Limb (tissue), 2 donors: ENCODE data around the gene STK32C.
"Not testable (repeated sequence)": the region's sequence is repeated elsewhere in the genome, so short reads cannot be mapped to it uniquely, and the experiment has no call there.

Source experiments
- DNase-seq, 2 donors: peaks; one replicate each; pipeline ENCODE4 v3.0.0-alpha.2; 2016; ENCODE audit errors: extremely low spot score in 2 of 2

STK32C gene

DNA sequence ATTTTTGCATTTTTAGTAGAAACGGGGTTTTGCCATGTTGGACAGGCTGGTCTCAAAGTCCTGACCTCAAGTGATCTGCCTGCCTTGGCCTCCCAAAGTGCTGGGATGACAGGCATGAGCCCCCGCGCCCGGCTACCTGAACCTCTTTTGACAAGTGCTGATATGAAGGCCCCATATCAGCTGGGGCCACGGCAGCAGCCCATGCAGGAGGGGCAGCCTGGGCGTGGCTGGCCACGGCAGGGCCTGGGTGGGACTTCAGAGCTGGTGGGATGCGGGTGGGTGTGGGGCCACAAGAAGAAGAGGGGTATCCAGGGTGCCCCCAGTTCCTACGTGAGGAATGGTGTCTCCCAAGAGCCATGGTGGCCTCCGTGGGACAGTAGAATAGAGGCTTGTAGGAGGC is 31.1 kb upstream of the STK32C start:
- DNase-seq: no peak

DNA sequence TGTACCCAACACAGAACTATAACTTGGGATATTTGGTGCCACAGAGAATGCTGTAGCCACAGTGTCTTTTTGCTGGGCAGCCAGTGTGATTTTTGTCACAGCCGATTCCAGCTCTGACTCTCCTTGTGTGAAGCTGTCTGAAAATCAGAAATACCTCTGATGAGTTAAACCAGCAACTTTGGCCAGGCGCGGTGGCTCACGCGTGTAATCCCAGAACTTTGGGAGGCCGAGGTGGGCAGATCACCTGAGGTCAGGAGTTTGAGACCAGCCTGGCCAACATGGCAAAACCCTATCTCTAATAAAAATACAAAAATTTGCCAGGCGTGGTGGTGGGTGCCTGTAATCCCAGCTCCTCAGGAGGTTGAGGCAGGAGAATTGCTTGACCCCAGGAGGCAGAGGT is 30.1 kb upstream of the STK32C start:
- not testable (repeated sequence) for DNase-seq

DNA sequence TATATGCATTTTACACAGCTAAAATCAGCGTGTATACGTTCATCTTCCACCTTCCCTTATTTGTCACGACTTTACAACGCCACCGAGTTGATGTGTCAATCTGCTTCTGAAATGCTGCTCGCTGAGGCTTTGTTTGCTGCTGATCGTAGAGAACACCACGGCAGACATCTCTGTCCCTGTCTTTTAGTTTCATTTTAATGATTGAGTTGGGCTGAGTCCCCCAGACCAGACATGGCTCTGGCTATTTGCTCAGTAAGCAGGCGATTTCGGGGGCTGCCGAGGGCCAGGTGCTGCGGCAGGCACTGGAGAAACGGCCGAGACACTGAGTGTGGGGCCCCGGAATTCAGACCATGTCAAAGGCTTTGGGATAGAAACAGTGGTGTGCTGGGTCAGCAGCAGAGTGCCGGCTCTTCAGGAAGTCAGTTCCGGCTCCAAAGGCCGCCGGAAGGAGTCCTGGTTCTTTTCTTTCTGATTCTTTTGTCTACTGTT is 29.2 kb upstream of the STK32C start:
- DNase-seq: no peak

DNA sequence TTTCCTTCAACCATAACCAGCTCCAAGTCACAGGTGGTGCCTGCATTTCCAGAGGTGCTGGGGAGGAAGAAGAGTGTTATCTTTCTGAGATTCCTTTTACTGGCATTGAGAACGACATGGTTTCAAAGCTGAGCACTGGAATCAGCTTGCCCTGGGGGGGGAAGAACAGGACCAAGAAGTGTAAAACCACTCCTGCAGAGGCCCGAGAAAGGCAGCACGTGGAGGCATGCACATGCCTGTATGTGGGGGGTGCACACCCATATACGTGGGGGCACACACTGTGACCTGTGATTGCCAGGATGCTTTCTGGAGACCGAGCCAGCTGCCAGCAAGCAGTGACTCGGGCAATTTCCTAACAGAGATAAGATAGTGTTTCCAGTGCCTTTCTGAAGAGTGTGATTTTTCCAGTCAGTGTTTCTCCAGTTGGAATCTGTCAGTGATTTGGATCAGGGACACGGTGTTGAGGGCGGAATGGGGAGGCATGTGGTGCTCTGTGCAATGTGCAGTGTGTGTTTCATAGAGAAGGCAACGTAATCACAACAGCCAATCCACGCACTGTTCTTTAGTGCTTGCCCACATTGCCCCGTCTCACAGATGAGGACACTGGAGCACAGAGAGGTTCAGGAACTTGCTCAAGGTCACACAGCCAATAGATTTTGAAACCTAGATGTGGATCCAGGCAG is 28.5 kb upstream of the STK32C start:
- no peak for DNase-seq

DNA sequence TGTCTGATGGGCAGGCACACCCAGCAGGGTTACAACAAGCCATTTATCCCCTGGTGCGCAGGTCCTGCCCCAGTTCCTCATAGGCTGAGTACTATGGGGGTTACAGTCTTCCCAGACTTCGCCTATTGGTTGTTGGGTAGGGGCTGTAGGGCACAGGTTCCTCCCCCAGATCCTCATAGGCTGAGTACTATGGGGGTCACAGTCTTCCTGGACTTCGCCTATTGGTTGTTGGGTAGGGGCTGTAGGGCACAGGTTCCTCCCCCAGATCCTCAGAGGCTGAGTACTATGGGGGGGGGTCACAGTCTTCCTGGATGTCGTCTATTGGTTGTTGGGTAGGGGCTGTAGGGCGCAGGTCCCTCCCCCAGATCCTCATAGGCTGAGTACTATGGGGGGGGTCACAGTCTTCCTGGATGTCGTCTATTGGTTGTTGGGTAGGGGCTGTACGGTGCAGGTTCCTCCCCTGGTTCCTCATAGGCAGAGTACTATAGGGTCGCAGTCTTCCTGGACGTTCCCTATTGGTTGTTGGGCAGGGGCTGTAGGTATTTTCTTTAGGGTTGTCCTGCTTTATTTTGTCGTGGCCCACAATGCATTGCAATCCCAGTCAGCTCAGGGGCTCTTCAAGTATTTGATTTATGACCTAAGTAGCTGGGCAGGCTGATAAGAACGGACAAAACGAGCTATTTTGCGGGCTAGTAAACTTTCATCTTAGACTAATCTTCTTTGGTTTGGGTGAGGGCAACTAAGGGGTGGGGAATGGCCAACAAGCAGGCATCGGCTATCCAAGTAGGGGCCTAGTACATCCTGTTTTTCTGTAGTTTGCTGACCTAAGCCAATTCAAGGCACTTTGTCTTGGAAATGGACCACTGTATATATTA is 27.7 kb upstream of the STK32C start:
- no peak for DNase-seq

- no peak for DNase-seq
Observed at GRCh38 chr10:132334631-132335188, 27.0 kb upstream of the STK32C start.

DNA sequence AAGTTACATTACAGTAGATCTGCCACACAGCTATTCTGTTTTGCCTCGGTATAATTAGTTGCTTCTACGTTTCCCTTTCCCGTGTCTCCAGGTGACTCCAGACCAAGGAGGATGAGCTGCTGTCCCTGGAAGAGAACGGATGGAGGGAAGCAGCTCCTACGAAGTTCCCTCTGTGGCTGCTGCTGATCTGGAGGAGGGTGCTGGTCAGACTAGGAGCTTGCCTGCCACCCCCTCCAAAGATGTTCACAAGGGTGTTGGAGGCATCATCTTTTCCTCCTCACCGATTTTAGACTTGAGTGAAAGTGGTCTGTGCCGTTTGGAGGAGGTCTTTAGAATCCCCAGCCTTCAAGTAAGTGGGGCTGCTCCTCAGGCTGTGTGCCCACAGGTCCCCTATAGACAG is 25.6 kb upstream of the STK32C start:
- DNase-seq: no peak

- DNase-seq: no peak
Observed at GRCh38 chr10:132332433-132332754, 24.6 kb upstream of the STK32C start.

DNA sequence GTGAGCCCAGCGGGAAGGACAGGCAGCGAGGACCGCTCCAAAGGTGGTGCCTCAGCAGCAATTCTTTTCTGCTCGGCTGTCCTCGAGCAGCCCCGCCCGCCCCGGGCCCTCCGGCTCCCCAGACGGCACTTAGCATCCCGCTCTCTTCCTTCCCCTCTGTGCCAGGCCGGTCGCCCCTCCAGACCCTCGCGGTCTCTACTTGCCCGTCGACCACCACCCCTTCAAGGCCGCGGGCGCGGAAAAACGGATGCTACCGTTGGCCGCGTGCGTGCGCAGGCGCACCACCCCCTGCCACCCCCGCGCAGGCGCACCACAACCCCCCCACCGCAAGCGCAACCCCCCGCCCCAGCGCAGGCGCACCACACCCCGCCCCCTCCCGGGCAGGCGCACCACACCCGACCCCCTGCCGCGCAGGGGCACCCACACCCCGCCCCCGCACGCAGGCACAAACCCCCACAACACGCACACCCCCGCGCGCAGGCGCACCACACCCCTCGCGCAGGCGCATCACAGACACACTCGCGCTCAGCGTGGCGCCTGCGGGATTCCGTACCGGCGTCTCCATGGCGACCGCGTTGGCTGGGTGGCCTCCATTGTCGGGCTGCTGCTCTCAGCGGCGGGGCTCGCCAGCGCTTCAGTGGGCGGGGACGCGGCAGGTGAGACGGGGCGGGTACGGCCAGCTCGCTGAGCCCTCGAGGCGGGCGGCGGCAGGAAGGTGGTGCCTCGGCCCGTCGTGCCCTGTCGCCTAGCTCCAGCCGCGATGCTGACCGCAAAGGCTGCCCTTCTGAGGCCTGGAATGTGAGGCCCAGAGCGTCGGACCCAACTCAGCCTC is 24.1 kb upstream of the STK32C start, which contains the start of gene LRRC27:
TSS of gene LRRC27 (plus strand) at position 593 of the 832 bp plus-strand sequence. CDS start 1,332 bp downstream, outside the sequence.
- peak; percentile 98 to 100 for DNase-seq

DNA sequence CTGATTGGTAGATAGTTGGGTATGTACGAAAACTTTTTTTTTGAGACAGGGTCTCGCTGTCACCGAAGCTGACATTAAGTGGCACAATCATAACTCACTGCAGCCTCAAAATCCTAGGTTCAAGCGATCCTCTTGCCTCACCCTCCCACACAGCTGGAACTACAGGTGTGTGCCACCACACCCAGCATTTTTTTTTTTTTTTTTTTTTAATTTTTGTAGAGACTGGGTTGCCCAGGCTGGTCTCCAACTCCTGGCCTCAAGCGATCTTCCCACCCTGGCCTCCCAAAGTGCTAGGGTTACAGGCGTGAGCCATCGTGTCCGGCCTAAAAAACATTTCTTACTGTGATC is 22.7 kb upstream of the STK32C start:
- DNase-seq: no peak

DNA sequence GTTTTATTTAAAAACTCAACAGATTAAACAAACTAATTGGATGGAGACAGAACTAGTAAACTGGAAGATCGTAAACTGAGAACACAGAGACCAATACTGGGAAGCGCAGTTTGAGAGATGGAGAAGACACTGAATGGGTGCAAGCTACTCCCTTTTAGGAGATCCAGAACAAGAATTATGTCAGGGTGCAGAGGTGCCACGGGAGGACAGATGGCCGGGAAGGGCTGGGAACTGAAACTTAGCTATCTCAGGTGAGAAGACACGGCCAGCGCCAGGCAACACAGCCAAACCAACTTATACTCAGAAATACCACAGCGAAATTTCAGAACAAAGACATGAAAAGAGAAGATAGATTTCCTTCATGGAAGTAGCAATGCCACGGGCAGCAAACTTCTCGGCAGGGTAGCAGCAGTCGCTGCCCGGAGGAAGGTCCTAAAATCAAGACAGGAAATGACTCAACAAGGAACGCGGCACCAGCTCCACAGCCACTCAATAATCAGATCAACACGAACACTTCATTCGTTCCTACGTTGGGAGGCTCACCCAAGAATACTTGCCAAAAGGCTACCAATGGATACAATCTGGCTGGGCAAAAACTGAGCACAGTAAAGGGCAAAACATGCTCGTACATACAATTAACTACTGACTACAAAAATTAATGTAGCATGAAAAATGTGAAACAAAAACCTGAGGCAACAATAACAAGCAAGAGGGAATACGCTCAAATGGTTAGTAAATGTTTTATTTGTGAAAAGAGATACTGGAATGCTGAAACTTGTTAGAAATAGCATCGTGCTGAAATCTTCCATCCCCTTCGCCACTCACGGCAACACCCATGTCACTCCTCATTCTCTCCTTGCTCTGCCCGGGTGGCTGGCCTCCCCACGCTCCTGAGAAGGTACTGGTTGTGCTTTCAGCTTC is 22.1 kb upstream of the STK32C start:
- DNase-seq: no peak

DNA sequence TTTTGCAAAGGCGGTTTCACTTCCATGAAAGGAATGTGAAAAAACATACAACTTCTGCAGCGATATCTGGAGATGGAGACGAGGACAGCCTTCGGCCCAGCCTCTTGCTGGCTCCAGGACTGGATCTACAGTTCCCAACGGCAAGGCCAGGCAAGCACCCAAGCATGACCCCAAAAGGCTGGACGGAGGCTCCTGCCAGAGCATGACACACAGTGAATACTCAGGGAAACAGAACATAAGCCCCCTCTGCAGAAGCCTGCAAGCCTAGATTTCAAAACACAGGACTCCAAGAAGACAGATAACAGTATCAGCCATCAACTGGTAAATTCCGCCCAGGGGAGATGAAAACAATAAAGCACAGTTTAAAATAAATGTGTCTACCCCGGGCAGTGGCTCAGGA is 21.0 kb upstream of the STK32C start:
- DNase-seq: no peak

DNA sequence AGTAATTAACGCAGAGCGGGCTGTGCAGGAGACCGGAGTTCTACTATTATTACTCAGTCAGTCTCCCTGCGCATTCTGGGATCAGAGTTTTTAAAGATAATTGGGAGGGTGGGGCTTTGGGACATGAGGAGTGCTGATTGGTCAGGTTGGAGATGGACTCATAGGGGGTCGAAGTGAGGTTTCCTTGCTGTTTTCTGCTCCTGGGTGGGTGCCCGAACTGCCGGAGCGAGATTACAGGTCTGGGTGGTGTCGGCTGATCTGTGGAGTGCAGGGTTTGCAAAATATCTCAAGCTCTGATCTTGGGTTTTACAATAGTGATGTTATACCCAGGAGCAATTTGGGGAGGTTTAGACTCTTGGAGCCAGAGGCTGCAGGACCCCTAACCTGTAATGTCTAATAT is 20.4 kb upstream of the STK32C start:
- DNase-seq: no peak

DNA sequence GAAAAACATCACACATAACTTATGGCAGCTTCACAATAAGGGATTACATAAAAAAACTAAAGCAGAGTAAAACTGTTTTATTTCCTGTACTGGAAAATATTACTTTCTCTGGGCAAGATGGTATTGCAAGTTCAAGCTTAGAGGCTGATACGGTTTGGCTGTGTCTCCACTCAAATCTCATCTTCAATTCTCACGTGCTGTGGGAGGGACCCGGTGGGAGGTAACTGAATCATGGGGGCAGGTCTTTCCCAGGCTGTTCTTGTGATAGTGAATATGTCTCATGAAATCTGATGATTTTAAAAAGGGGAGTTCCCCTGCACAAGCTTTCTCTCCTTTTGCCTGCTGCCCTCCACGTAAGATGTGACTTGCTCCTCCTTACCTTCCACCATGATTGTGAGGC is 19.2 kb upstream of the STK32C start:
- DNase-seq: no peak

- DNase-seq: no peak
Observed at GRCh38 chr10:132326344-132326889, 18.7 kb upstream of the STK32C start.

- DNase-seq: no peak
Observed at GRCh38 chr10:132324186-132324585, 16.4 kb upstream of the STK32C start.

- DNase-seq: no peak
Observed at GRCh38 chr10:132322586-132323048, 14.9 kb upstream of the STK32C start.

DNA sequence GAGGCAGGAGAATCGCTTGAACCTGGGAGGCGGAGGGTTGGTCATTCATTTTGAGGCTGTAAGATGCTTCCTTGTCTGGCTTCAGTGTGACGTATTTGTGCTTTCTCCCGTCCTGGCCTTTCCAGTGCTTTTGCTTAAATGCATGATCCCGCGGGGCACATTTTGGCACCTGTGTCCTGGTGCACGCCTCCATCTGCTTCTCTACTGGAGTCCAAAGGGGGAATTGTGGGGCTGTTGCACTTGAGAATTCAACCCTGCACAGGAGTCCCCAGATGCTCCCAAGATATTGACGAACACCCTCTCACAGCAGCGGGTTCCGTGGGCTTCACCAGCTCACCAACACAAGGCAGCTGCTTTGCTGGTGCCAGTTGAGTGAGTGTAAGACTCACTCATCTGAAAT is 14.0 kb upstream of the STK32C start:
- no peak for DNase-seq

DNA sequence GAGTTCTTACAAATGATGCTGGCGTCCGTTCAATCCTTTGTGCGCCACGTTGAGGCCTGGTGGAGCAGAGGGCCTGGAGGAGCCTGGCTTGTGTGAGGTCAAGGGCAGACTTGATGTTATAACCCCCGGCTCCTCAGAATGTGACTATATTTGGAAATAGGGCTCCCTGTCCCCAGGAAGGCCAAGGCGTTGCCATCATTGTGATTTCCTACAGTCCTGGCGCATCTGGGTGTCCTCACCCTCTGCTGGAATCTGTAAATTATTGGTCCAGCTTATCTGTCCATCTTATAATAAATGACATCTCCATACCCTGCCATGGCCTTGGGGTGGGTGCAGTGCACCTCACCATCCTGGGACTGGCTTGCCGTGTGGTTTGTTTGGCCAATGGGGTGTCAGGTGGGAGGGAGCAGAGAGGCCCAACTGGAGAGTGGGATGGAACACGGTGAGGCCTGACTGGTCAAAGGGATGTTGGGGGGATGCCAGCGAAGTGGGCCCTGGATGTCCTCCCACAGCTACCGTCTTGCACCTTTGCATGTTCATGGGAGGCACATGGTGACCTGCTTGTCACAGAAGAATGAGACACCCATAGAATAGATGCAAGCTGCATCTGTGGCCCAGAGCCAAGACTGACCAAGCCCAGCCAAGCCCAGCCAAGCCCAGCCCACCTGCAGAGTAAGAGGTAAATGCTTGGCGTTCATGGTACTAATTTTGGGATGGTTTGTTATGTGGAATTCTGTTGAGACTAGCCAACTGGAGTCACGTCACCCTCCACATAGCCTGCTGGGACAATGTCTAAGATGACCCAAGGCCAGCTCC is 13.1 kb upstream of the STK32C start:
- no peak for DNase-seq
